Activated CD8-positive, alpha-beta T cell treated with anti-CD3 and anti-CD28 coated beads, Interleukin-2, amount 10 ng/mL, durations not matched to agents 7 days and 5 days (primary cell): ENCODE measurements around the gene BCLAF1. TPM values are rescaled to one million over a fixed set of nuclear protein-coding genes. Genes with fewer than 3 reads are reported as not detected.

ENCODE experiments used
- ATAC-seq: fragments of 150-1000 bp; cut with Tn5 transposase; one replicate; pipeline ENCODE4 v1.10.0; 2021; ENCODE audit warnings: moderate library complexity
- CTCF ChIA-PET: fragments of 350-600 bp; sonication (Branson Sonifier 250); formaldehyde crosslinking; loops from one replicate; lab custom pipeline; 2021; ENCODE audit warnings: antibody characterized with exemption; lab: Charles Lee
- POLR2A ChIA-PET: fragments of 350-600 bp; sonication (Branson Sonifier 250); formaldehyde crosslinking; loops from one replicate; lab custom pipeline; 2021; ENCODE audit warnings: antibody characterized with exemption; lab: Charles Lee
- DNase-seq: peaks from one replicate; pipeline ENCODE4 v3.0.0-alpha.2; 2020
- H3K27ac Mint-ChIP-seq: one replicate; pipeline ENCODE4 v1.8.0; 2021; ENCODE audit warnings: mild to moderate bottlenecking, mixed read lengths
- H3K27me3 Mint-ChIP-seq: one replicate; pipeline ENCODE4 v1.8.0; 2021; ENCODE audit warnings: low read depth, mixed read lengths
- H3K36me3 Mint-ChIP-seq: one replicate; pipeline ENCODE4 v1.8.0; 2021; ENCODE audit warnings: low read depth, mixed read lengths
- H3K4me1 Mint-ChIP-seq: one replicate; pipeline ENCODE4 v1.8.0; 2021; ENCODE audit warnings: low read depth, mixed read lengths
- H3K4me3 Mint-ChIP-seq: one replicate; pipeline ENCODE4 v1.8.0; 2021; ENCODE audit warnings: mild to moderate bottlenecking, mixed read lengths
- H3K9me3 Mint-ChIP-seq: one replicate; pipeline ENCODE4 v1.8.0; 2022; ENCODE audit warnings: mixed read lengths; ENCODE audit not compliant: insufficient read depth
- total RNA-seq, 2 experiments: library from RNA; stranded (reverse); gene quantifications; one replicate each; pipeline ENCODE4 v1.2.3, GENCODE V29; 2021

Gene BCLAF1, protein sequence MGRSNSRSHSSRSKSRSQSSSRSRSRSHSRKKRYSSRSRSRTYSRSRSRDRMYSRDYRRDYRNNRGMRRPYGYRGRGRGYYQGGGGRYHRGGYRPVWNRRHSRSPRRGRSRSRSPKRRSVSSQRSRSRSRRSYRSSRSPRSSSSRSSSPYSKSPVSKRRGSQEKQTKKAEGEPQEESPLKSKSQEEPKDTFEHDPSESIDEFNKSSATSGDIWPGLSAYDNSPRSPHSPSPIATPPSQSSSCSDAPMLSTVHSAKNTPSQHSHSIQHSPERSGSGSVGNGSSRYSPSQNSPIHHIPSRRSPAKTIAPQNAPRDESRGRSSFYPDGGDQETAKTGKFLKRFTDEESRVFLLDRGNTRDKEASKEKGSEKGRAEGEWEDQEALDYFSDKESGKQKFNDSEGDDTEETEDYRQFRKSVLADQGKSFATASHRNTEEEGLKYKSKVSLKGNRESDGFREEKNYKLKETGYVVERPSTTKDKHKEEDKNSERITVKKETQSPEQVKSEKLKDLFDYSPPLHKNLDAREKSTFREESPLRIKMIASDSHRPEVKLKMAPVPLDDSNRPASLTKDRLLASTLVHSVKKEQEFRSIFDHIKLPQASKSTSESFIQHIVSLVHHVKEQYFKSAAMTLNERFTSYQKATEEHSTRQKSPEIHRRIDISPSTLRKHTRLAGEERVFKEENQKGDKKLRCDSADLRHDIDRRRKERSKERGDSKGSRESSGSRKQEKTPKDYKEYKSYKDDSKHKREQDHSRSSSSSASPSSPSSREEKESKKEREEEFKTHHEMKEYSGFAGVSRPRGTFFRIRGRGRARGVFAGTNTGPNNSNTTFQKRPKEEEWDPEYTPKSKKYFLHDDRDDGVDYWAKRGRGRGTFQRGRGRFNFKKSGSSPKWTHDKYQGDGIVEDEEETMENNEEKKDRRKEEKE
- total RNA-seq: 100 to 1,000 TPM; 126 to 133 TPM

- ATAC-seq: peak; percentile 81
- Mint-ChIP-seq H3K4me1 (peaks cover 50% of the 10 kb centered on the region), H3K9me3 (no peaks in the 10 kb centered on the region), H3K27me3 (no peaks in the 10 kb centered on the region), H3K4me3 (peak within 1 kb of the TSS; percentile 98), H3K27ac (peak within 1 kb of the TSS; percentile 100), H3K36me3 (peaks cover 40% of the 10 kb centered on the region)
- CTCF ChIA-PET: interaction anchor here (0.5 to 3.1 kb wide), 13 partner anchors 8 to 1145 kb away, joined by 3 to 17 read pairs (median 4); partner anchors contain the start of genes MAP3K5, MAP7 and MTFR2
- POLR2A ChIA-PET: interaction anchor here (0.6 to 6.1 kb wide), 49 partner anchors 9 to 1825 kb away, joined by 3 to 140 read pairs (median 5); partner anchors contain the start of genes AHI1, HBS1L, MAP3K5 and MTFR2
- DNase-seq: peak; percentile 100
Measured at GRCh38 chr6:136289579-136290409, at the start of gene BCLAF1. TSS of gene BCLAF1 (minus strand) at chr6:136289846. CDS start at chr6:136279866, 9,980 bp downstream.

- ATAC-seq (no peak), DNase-seq (no peak)
- no peaks in the 10 kb centered on the region for H3K27me3 Mint-ChIP-seq
- H3K9me3 Mint-ChIP-seq: no peaks in the 10 kb centered on the region
- POLR2A ChIA-PET: no interaction called here
- CTCF ChIA-PET: no interaction called here
- no peak overlapping the region for H3K27ac Mint-ChIP-seq
- no peak overlapping the region for H3K4me3 Mint-ChIP-seq
- no peaks in the 10 kb centered on the region for H3K4me1 Mint-ChIP-seq
- H3K36me3 Mint-ChIP-seq: no peaks in the 10 kb centered on the region
Measured at GRCh38 chr6:136338486-136338885, 48.8 kb upstream of the BCLAF1 start.

DNA sequence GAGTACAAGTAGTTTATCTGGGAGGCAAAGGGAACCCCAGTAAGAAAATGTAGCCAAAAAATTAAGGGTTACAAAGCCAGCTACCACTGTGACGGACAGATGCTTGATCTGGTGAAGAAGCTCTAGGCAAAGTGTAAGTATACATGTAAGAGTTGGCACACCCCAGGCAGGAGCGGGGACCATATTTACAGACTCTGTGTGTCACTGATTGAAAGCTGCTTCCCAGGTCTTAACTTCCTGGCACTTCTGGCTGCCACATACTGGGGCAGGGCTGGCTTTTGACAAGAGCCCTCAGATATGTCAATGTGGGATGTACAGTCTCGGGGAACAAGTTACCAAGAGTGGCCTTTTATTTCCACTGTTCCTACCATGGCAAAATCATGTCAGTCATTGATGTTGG lies 48.0 kb upstream of the BCLAF1 start:
- no peaks in the 10 kb centered on the region for H3K36me3 Mint-ChIP-seq
- H3K4me3 Mint-ChIP-seq: no peak overlapping the region
- no peaks in the 10 kb centered on the region for H3K27me3 Mint-ChIP-seq
- CTCF ChIA-PET: no interaction called here
- ATAC-seq (no peak), DNase-seq (no peak)
- no peaks in the 10 kb centered on the region for H3K9me3 Mint-ChIP-seq
- no peak overlapping the region for H3K27ac Mint-ChIP-seq
- H3K4me1 Mint-ChIP-seq: no peaks in the 10 kb centered on the region
- POLR2A ChIA-PET: no interaction called here

DNA sequence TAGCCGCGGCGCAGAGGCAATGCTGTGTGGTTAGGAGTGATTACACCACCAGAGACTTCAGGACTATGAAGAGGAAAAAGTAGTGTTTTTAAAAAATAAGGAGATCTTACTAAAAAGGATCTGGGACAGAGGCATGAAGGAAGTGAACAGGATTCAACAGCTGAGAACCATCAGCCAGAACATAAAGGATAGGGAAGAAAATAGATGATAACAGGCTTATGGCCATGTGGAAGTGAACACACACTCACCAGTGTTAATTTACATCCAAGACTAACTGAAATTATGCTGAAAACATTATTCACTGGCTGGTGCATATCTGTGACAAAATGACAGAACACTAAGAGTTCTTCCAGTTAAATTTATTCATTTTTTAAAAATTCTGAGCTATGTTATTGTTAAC lies 47.5 kb upstream of the BCLAF1 start:
- ChIA-PET POLR2A (no interaction called here), CTCF (interaction anchor here (0.8 kb wide), 1 partner anchor 53 kb away, joined by 3 read pairs; no protein-coding TSS in a partner anchor)
- Mint-ChIP-seq H3K4me1 (no peaks in the 10 kb centered on the region), H3K4me3 (no peak overlapping the region), H3K27ac (no peak overlapping the region), H3K27me3 (no peaks in the 10 kb centered on the region), H3K36me3 (no peaks in the 10 kb centered on the region), H3K9me3 (no peaks in the 10 kb centered on the region)
- no peak for ATAC-seq
- DNase-seq: no peak

- no peaks in the 10 kb centered on the region for H3K4me1 Mint-ChIP-seq
- ChIA-PET CTCF (no interaction called here), POLR2A (no interaction called here)
- no peaks in the 10 kb centered on the region for H3K36me3 Mint-ChIP-seq
- H3K9me3 Mint-ChIP-seq: no peaks in the 10 kb centered on the region
- no peak for ATAC-seq
- H3K27ac Mint-ChIP-seq: no peak overlapping the region
- no peaks in the 10 kb centered on the region for H3K27me3 Mint-ChIP-seq
- DNase-seq: no peak
- no peak overlapping the region for H3K4me3 Mint-ChIP-seq
Measured at GRCh38 chr6:136335736-136336363, 46.2 kb upstream of the BCLAF1 start.

GRCh38 chr6:136334853-136335252 lies 45.2 kb upstream of the BCLAF1 start:
- DNase-seq (no peak), ATAC-seq (no peak)

DNA sequence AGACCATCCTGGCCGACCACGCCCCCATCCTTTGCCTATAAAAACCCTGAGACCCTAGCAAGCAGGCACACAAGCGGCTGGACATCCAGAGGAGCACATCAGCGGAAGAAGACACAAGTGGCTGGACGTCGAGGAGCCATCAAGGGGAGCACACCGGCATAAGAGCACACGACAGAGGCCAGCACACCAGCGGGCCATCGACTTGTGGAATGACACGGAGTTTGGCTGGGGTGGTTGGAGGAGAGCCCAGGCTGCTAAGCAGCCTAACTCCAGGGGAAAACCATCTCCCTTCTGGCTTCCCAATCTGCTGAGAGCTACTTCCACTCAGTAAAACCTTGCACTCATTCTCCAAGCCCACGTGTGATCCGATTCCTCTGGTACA lies 44.8 kb upstream of the BCLAF1 start:
- ATAC-seq: no peak
- H3K36me3 Mint-ChIP-seq: no peaks in the 10 kb centered on the region
- no peaks in the 10 kb centered on the region for H3K4me1 Mint-ChIP-seq
- DNase-seq: no peak
- ChIA-PET POLR2A (no interaction called here), CTCF (no interaction called here)
- no peak overlapping the region for H3K4me3 Mint-ChIP-seq
- H3K9me3 Mint-ChIP-seq: no peaks in the 10 kb centered on the region
- no peak overlapping the region for H3K27ac Mint-ChIP-seq
- no peaks in the 10 kb centered on the region for H3K27me3 Mint-ChIP-seq

More at GRCh38 chr6:136334853-136335252, 45.2 kb upstream of the BCLAF1 start:
- CTCF ChIA-PET: no interaction called here
- Mint-ChIP-seq H3K4me3 (no peak overlapping the region), H3K27ac (no peak overlapping the region), H3K27me3 (no peaks in the 10 kb centered on the region), H3K9me3 (no peaks in the 10 kb centered on the region), H3K36me3 (no peaks in the 10 kb centered on the region), H3K4me1 (no peaks in the 10 kb centered on the region)
- POLR2A ChIA-PET: no interaction called here

- ChIA-PET POLR2A (no interaction called here), CTCF (no interaction called here)
- DNase-seq: no peak
- no peak overlapping the region for H3K4me3 Mint-ChIP-seq
- H3K36me3 Mint-ChIP-seq: no peaks in the 10 kb centered on the region
- no peaks in the 10 kb centered on the region for H3K9me3 Mint-ChIP-seq
- no peaks in the 10 kb centered on the region for H3K27me3 Mint-ChIP-seq
- H3K4me1 Mint-ChIP-seq: no peaks in the 10 kb centered on the region
- no peak overlapping the region for H3K27ac Mint-ChIP-seq
- ATAC-seq: no peak
Measured at GRCh38 chr6:136333824-136334464, 44.3 kb upstream of the BCLAF1 start.

DNA sequence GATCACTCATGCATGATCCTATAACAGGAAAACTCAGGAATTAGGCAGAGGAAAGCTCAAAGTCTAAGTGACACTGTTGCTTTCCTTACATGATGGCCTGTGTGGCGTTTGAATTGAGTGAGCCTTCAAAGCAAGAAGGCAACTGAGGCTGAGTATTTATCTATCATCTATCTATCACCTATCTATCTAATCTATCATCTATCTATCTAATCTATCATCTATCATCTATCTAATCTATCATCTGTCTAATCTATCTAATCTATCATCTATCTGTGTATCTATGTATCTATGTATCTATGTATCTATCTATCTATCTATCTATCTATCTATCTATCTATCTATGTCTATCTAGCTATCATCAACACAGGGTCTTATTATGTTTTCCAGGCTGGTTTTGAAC lies 41.8 kb upstream of the BCLAF1 start:
- Mint-ChIP-seq H3K4me1 (no peaks in the 10 kb centered on the region), H3K36me3 (no peaks in the 10 kb centered on the region), H3K9me3 (no peaks in the 10 kb centered on the region), H3K27ac (no peak overlapping the region), H3K27me3 (no peaks in the 10 kb centered on the region), H3K4me3 (no peak overlapping the region)
- ChIA-PET POLR2A (no interaction called here), CTCF (interaction anchor here (0.9 to 1.1 kb wide), 2 partner anchors 105 to 833 kb away, joined by 3 read pairs; no protein-coding TSS in a partner anchor)
- DNase-seq (no peak), ATAC-seq (no peak)

GRCh38 chr6:136330634-136331033 lies 41.0 kb upstream of the BCLAF1 start:
- ChIA-PET CTCF (interaction anchor here (1.1 kb wide), 1 partner anchor 104 kb away, joined by 3 read pairs; no protein-coding TSS in a partner anchor), POLR2A (no interaction called here)
- Mint-ChIP-seq H3K36me3 (no peaks in the 10 kb centered on the region), H3K4me1 (no peaks in the 10 kb centered on the region), H3K4me3 (no peak overlapping the region), H3K9me3 (no peaks in the 10 kb centered on the region), H3K27ac (no peak overlapping the region), H3K27me3 (no peaks in the 10 kb centered on the region)
- ATAC-seq (no peak), DNase-seq (no peak)
